OCI-LY1 (cell line): Measurements from ENCODE around the gene ZBTB8B.
"Not testable (repeated sequence)": the region's sequence is repeated elsewhere in the genome, so short reads cannot be mapped to it uniquely, and the experiment has no call there.

Source experiments
- H2AFZ ChIP-seq: fragments of 200-600 bp; sonication (generic), shearing (Covaris generic); 2 replicates; pipeline ENCODE4 v1.6.0; 2014; ENCODE audit warnings: antibody characterized with exemption, mild to moderate bottlenecking, low read length
- H3F3A ChIP-seq: fragments of 200-600 bp; sonication (generic), shearing (Covaris generic); 2 replicates; pipeline ENCODE4 v1.6.0; 2014; ENCODE audit warnings: mild to moderate bottlenecking, antibody characterized with exemption, low read length, moderate library complexity; ENCODE audit not compliant: insufficient read depth
- H3K27ac ChIP-seq: fragments of 200-600 bp; sonication (generic); 2 replicates; pipeline ENCODE4 v1.5.1; 2014; ENCODE audit warnings: low read length, mixed run types, mild to moderate bottlenecking, low read depth; ENCODE audit not compliant: poor library complexity, severe bottlenecking
- H3K27me3 ChIP-seq: fragments of 200-600 bp; sonication (generic); 2 replicates; pipeline ENCODE4 v1.6.0; 2014; ENCODE audit warnings: antibody characterized with exemption, mild to moderate bottlenecking, low read length, moderate library complexity; ENCODE audit not compliant: insufficient read depth
- H3K36me3 ChIP-seq: fragments of 200-600 bp; sonication (generic); 2 replicates; pipeline ENCODE4 v1.6.1; 2014; ENCODE audit warnings: mild to moderate bottlenecking, antibody characterized with exemption, low read length, moderate library complexity, mixed read lengths; ENCODE audit not compliant: insufficient read depth
- H3K4me1 ChIP-seq: fragments of 200-600 bp; sonication (generic); 2 replicates; pipeline ENCODE4 v1.5.1; 2014; ENCODE audit warnings: mild to moderate bottlenecking, low read length, moderate library complexity; ENCODE audit not compliant: insufficient read depth, severe bottlenecking
- H3K4me2 ChIP-seq: fragments of 200-600 bp; sonication (generic), shearing (Covaris generic); 2 replicates; pipeline ENCODE4 v1.6.1; 2014; ENCODE audit warnings: low read length
- H3K4me3 ChIP-seq: fragments of 200-600 bp; sonication (generic); 2 replicates; pipeline ENCODE4 v1.5.1; 2014; ENCODE audit warnings: low read length, low read depth, mild to moderate bottlenecking, mixed read lengths; ENCODE audit not compliant: poor library complexity, severe bottlenecking
- H3K79me2 ChIP-seq: fragments of 200-600 bp; shearing (Covaris generic); 2 replicates; pipeline ENCODE4 v1.6.1; 2016; ENCODE audit warnings: mixed run types, low read length, mixed read lengths; ENCODE audit not compliant: insufficient read depth
- H3K9ac ChIP-seq: fragments of 200-600 bp; sonication (generic), shearing (Covaris generic); 2 replicates; pipeline ENCODE4 v1.6.1; 2014; ENCODE audit warnings: mild to moderate bottlenecking, low read length, mixed read lengths
- H3K9me2 ChIP-seq: fragments of 200-600 bp; sonication (generic), shearing (Covaris generic); 2 replicates; pipeline ENCODE4 v1.6.1; 2014; ENCODE audit warnings: low read depth, mild to moderate bottlenecking, low read length, mixed read lengths
- H3K9me3 ChIP-seq: fragments of 200-600 bp; shearing (Covaris generic); 2 replicates; pipeline ENCODE4 v1.6.1; 2014; ENCODE audit warnings: low read length, mixed read lengths
- H4K20me1 ChIP-seq: fragments of 200-600 bp; sonication (generic), shearing (Covaris generic); 2 replicates; pipeline ENCODE4 v1.6.0; 2016; ENCODE audit warnings: mild to moderate bottlenecking, low read length; ENCODE audit not compliant: insufficient read depth
- EZH2 ChIP-seq: fragments of 200-600 bp; sonication (generic), shearing (Covaris generic); IDR thresholded peaks from 2 replicates; pipeline ENCODE4 v1.8.0; 2017; ENCODE audit warnings: borderline replicate concordance, mixed run types, mild to moderate bottlenecking, antibody characterized with exemption, low read length, moderate library complexity, mixed read lengths
- TF ChIP-seq, protein P1 (sequence below): fragments of 200-600 bp; sonication (generic), shearing (Covaris generic); IDR thresholded peaks from 2 replicates; pipeline ENCODE4 v1.5.1; 2017; ENCODE audit warnings: mild to moderate bottlenecking, antibody characterized with exemption, low read length, moderate library complexity, mixed read lengths

ZBTB8B gene

DNA sequence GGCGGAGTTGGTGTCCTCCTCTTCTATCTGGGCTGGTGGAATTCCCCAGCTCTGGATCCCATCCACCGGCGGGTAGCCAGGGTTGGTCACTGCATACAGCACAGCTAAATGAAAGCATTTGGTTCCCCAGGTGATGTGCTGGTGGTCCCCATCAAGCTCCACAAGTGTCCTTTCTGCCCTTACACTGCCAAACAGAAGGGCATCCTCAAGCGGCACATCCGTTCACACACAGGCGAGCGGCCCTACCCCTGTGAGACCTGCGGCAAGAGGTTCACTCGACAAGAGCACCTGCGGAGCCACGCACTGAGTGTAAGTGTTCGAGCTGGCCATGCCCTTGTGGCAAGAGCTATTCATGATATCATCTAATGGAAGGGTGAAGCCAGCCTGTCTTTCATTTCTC, 15.9 kb downstream of the ZBTB8B start:
- no peak overlapping the region for H3K27ac ChIP-seq
- TF ChIP-seq, protein P1, sequence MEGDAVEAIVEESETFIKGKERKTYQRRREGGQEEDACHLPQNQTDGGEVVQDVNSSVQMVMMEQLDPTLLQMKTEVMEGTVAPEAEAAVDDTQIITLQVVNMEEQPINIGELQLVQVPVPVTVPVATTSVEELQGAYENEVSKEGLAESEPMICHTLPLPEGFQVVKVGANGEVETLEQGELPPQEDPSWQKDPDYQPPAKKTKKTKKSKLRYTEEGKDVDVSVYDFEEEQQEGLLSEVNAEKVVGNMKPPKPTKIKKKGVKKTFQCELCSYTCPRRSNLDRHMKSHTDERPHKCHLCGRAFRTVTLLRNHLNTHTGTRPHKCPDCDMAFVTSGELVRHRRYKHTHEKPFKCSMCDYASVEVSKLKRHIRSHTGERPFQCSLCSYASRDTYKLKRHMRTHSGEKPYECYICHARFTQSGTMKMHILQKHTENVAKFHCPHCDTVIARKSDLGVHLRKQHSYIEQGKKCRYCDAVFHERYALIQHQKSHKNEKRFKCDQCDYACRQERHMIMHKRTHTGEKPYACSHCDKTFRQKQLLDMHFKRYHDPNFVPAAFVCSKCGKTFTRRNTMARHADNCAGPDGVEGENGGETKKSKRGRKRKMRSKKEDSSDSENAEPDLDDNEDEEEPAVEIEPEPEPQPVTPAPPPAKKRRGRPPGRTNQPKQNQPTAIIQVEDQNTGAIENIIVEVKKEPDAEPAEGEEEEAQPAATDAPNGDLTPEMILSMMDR: no peak
- TF ChIP-seq EZH2: no peak

DNA sequence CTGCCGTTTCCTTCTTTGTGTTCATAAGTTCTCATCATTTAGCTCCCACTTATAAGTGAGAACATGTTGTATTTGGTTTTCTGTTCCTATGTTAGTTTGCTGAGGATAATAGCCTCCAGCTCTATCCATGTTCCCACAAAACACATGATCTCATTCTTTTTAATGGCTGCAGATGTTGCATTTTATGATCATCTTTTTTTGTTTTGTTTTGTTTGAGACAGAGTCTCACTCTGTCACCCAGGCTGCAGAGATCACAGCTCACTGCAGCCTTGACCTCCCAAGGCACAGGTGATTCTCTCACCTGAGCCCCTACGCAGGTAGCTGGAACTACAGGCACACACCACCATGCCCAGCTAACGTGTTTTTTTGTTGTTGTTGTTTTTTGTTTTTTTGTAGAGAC, 16.9 kb downstream of the ZBTB8B start:
- not testable (repeated sequence) for H4K20me1 ChIP-seq, H3K36me3 ChIP-seq

More for the DNA sequence above, 15.9 kb downstream of the ZBTB8B start:
- Histone ChIP-seq H3K4me3 (no peak overlapping the region), H3K9me2 (no peaks in the 10 kb centered on the region), H3K4me1 (no peaks in the 10 kb centered on the region), H3K9ac (no peak overlapping the region), H3K4me2 (no peak overlapping the region), H3K36me3 (no peaks in the 10 kb centered on the region), H3K9me3 (no peaks in the 10 kb centered on the region), H2AFZ (no peak overlapping the region), H3F3A (no peaks in the 10 kb centered on the region), H4K20me1 (no peaks in the 10 kb centered on the region), H3K27me3 (no peaks in the 10 kb centered on the region), H3K79me2 (no peaks in the 10 kb centered on the region)

DNA sequence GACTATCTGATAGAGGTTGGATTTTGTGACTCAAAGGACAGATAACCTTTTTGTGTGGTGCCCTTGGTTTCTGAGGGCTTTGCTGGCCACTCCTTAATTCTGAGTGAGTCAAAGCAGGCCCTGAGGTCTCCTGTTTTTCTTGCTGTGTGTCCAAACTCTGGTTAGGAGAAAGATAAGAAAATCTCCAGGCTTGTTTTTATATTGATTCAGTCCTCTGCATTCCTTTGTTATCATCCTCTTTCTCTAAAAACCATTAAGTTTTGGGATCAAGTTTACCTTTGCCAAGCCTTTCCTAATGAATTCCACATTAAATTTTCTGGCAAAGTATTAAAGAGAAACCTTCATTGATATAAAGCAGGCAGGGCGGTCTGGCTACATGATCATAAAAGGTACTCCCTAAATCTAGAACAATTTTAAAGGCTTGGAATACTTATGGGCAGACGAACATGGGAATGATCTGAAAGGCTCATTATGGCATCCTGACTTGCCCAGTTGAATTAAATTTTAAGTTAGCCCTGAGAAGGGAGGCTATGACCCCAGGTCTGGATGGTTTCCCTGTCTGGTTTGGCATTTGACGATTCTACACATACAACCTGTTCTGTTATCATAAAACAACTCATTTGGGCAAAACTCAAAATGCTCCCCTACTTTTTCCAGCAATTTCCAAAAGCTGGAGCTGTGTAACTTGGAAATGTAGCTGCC, 20.8 kb downstream of the ZBTB8B start:
- Histone ChIP-seq H2AFZ (no peak overlapping the region), H3K9ac (no peak overlapping the region)
- TF ChIP-seq, protein P1: no peak
- no peak for TF ChIP-seq EZH2

More for the DNA sequence above, 16.9 kb downstream of the ZBTB8B start:
- not testable (repeated sequence) for H3K9me2 ChIP-seq, H3K79me2 ChIP-seq, H3K9ac ChIP-seq, H3K4me2 ChIP-seq, H3K9me3 ChIP-seq, H3K27me3 ChIP-seq, H3K27ac ChIP-seq, H3F3A ChIP-seq, H3K4me3 ChIP-seq, H2AFZ ChIP-seq, H3K4me1 ChIP-seq

DNA sequence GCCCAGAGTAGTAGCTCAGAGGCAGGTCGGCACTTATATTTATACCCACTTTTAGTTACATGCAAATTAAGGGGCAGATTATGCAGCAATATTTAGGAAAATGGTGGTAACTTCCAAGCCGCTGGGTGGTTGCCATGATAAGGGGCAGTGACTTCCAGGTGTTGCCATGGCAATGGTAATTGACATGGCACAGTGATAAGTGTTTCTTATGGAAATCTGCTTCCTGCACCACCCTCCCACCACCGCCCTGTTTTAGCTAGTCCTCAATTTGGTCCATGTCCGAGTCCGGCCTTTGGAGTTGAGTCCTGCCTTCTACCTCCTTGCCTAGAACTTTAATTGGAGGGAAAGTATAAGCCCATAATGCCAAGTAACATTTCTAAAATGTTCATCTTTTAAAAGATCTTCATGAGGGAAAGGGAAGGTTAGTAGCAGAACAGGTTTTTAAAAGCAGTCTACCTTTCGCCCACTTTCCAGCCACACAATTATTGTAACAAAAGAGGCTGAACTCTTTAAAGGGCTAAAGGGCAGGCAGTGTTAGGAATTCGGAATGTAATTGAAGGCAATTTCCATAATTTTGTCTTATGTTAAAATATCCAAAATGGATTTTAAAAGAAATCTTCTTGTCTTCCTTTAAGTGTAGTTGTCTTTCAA, 21.7 kb downstream of the ZBTB8B start:
- Histone ChIP-seq H3K4me2 (no peak overlapping the region), H3K4me3 (no peak overlapping the region), H4K20me1 (no peaks in the 10 kb centered on the region), H3K27ac (no peak overlapping the region), H3F3A (no peaks in the 10 kb centered on the region), H3K9me3 (no peaks in the 10 kb centered on the region), H3K27me3 (no peaks in the 10 kb centered on the region), H2AFZ (no peak overlapping the region), H3K36me3 (no peaks in the 10 kb centered on the region), H3K9me2 (no peaks in the 10 kb centered on the region), H3K9ac (no peak overlapping the region), H3K4me1 (no peaks in the 10 kb centered on the region), H3K79me2 (no peaks in the 10 kb centered on the region)
- TF ChIP-seq, protein P1: no peak
- TF ChIP-seq EZH2: no peak

More for the DNA sequence above, 20.8 kb downstream of the ZBTB8B start:
- no peak overlapping the region for H3K4me2 ChIP-seq
- H3K4me1 ChIP-seq: no peaks in the 10 kb centered on the region
- no peaks in the 10 kb centered on the region for H4K20me1 ChIP-seq
- no peaks in the 10 kb centered on the region for H3K36me3 ChIP-seq
- H3K9me3 ChIP-seq: no peaks in the 10 kb centered on the region
- no peaks in the 10 kb centered on the region for H3K9me2 ChIP-seq
- no peaks in the 10 kb centered on the region for H3K27me3 ChIP-seq
- H3K27ac ChIP-seq: no peak overlapping the region
- H3K79me2 ChIP-seq: no peaks in the 10 kb centered on the region
- no peak overlapping the region for H3K4me3 ChIP-seq
- no peaks in the 10 kb centered on the region for H3F3A ChIP-seq
